ENCODE data around the gene C14orf93.

Gene C14orf93

GRCh38 chr14:23045419-23046357 is 35.7 kb upstream of the C14orf93 start:
- DNase-seq (ENCODE audit: low spot score), result no peak

- no peak for DNase-seq (ENCODE audit: low spot score)
These were observed 34.9 kb upstream of the C14orf93 start for GRCh38 chr14:23044840-23045239.

- no peak for DNase-seq (ENCODE audit: low spot score)
These were observed 33.8 kb upstream of the C14orf93 start for GRCh38 chr14:23043754-23044153.

- no peak for DNase-seq (ENCODE audit: low spot score)
These were observed 33.2 kb upstream of the C14orf93 start for GRCh38 chr14:23043145-23043544.

GRCh38 chr14:23042162-23042965 is 32.4 kb upstream of the C14orf93 start, which contains the start of gene PSMB11:
TSS of gene PSMB11 (plus strand) at chr14:23042212. CDS start at chr14:23042226, 14 bp downstream.
- no peak for DNase-seq (ENCODE audit: low spot score)

GRCh38 chr14:23041729-23042128 is 31.8 kb upstream of the C14orf93 start:
- DNase-seq (ENCODE audit: low spot score), result no peak

GRCh38 chr14:23040100-23040499 is 30.2 kb upstream of the C14orf93 start:
- no peak for DNase-seq (ENCODE audit: low spot score)

GRCh38 chr14:23035303-23036144 is 25.6 kb upstream of the C14orf93 start:
- DNase-seq (ENCODE audit: low spot score), result no peak

GRCh38 chr14:23034498-23035302 is 24.8 kb upstream of the C14orf93 start, which contains the start of gene PSMB5:
TSS of gene PSMB5 (minus strand) at chr14:23034900. CDS start at chr14:23034881, 19 bp downstream.
- peak; percentile 95 for DNase-seq (ENCODE audit: low spot score)

- no peak for DNase-seq (ENCODE audit: low spot score)
These were observed 24.0 kb upstream of the C14orf93 start for GRCh38 chr14:23033801-23034497.

- no peak for DNase-seq (ENCODE audit: low spot score)
These were observed 23.3 kb upstream of the C14orf93 start for GRCh38 chr14:23033251-23033727.

GRCh38 chr14:23030936-23031335 is 21.0 kb upstream of the C14orf93 start:
- DNase-seq (ENCODE audit: low spot score), result no peak

- no peak for DNase-seq (ENCODE audit: low spot score)
These were observed 18.9 kb upstream of the C14orf93 start for GRCh38 chr14:23028799-23029198.

- no peak for DNase-seq (ENCODE audit: low spot score)
These were observed 15.3 kb upstream of the C14orf93 start for GRCh38 chr14:23025151-23025814.

GRCh38 chr14:23024612-23025075 is 14.7 kb upstream of the C14orf93 start:
- no peak for DNase-seq (ENCODE audit: low spot score)

GRCh38 chr14:23023795-23024152 is 13.8 kb upstream of the C14orf93 start:
- DNase-seq (ENCODE audit: low spot score), result no peak

GRCh38 chr14:23023022-23023794 is 13.3 kb upstream of the C14orf93 start:
- DNase-seq (ENCODE audit: low spot score), result no peak

- no peak for DNase-seq (ENCODE audit: low spot score)
These were observed 12.0 kb upstream of the C14orf93 start for GRCh38 chr14:23021889-23022442.
